Measurements from ENCODE around the gene LIN9.
A peak's percentile ranks its signal among the peaks of the same experiment; 100 is the strongest.
"Not testable (repeated sequence)": the region's sequence is repeated elsewhere in the genome, so short reads cannot be mapped to it uniquely, and the experiment has no call there.

Gene LIN9, protein sequence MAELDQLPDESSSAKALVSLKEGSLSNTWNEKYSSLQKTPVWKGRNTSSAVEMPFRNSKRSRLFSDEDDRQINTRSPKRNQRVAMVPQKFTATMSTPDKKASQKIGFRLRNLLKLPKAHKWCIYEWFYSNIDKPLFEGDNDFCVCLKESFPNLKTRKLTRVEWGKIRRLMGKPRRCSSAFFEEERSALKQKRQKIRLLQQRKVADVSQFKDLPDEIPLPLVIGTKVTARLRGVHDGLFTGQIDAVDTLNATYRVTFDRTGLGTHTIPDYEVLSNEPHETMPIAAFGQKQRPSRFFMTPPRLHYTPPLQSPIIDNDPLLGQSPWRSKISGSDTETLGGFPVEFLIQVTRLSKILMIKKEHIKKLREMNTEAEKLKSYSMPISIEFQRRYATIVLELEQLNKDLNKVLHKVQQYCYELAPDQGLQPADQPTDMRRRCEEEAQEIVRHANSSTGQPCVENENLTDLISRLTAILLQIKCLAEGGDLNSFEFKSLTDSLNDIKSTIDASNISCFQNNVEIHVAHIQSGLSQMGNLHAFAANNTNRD

DNA sequence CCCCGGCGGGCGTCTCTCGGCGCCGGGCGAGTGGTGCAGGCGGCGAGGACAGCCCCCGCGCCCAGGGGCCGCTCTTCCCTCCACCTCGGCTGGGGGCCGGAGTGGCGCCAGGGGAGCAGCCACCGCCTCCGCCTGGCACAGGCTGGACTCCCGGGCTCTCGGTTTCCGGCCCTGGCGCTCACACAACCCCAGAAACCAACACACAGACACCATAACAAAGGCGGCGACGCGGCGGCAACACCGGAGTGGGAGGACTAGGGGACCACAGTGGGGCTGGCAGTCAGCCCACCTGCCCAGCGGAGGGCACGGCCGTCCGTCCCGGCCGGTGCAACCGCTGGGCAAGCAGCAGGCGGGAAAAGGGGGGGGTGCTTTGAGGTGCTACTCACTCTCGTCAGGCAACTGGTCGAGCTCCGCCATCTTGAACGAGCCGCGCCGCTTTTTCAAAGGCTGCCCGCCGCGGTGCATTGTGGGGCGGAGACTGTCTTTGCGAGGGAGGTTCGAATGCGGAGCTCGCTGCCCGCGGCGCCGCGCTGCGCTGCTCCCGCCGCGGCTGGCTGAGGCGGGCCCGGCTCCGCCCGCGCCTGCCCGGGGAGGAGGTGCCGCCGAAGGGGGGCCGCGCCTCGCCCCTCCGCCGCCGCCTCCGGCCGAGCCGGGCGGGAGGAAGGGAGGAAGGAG, at the start of gene LIN9:
LIN9 (minus strand) TSS at position 442 of the 675 bp plus-strand sequence; CDS start at position 417, 25 bp downstream.
- peak; percentile 89 for DNase-seq (ENCODE audit: low read depth)

DNA sequence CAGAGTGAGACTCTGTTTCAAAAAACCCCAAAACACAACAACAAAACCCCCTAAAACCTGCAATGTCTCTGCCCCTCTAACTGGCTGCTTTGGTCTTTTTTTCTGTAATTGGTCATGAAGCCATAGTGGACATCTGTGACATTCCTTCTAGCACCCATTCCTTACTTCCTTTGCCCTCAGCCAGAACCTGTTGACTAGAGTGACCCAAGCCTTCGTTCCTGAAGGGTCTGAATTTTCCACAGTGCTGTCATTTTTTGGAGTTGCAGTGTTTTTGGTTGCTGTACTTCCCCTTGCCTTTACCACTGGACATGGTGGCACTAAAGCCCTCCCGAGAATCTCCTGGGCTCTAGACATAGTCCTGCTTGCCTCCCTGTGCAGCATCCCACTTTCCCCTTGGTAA, 48.5 kb upstream of the LIN9 start:
- DNase-seq (ENCODE audit: low read depth): no peak

DNA sequence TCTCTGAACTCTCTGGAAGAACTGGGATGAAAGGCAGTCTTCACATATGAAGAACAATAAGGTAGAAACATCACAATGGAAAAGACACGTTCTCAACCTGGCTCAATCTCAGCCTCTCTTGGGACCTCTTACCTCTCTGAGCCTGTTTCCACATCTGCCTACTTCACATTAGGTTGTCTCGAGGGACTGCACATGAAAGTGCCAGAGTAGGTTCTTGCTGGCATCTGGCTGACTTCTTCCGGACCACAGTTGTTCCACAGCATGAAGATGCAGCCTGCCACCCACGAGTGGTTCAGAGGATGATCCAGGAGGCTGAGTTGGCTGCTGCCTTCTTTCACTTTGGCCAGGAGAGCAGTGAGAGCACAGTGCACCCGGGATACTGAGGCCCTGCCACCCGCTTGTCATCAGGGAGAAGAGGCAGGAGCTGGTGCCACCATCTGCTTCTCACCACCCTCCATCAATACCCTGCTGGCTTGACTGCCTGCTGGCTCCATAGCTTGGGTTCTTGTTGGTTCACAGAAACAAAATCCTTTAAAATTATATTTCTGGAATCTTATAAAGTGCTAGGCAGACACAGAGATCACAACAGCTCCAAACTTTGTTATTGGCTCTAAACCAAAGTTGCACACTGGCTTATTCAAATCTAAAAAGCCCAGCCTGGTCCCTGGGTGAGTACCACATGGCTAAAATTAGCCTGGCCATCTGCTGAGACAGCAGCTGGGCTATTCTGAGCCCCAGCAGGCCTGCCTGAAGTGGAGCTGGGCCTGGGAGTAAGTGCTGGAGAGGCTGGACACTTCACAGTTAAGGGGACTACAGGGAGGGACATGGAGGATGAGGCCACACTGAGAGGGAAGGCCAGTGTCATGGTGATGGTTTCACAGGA, 46.9 kb upstream of the LIN9 start:
- DNase-seq (ENCODE audit: low read depth): peak; percentile 8

DNA sequence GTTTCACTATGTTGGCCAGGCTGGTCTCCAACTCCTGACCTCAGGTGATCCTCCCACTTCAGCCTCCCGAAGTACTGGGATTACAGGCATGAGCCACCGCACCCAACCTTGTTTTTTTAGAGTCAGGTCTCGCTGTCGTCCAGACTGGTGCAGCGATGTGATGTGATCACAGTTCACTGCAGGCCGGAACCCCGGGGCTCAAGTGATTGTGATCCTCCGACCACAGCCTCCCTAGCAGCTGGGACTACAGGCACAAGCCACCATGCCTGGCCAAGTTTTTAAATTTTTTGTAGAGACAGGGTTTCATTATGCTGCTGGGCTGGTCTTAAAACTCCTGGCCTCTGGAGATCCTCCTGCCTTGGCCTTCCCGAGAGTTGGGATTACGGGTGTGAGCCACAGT, 46.1 kb upstream of the LIN9 start:
- DNase-seq (ENCODE audit: low read depth): no peak

DNA sequence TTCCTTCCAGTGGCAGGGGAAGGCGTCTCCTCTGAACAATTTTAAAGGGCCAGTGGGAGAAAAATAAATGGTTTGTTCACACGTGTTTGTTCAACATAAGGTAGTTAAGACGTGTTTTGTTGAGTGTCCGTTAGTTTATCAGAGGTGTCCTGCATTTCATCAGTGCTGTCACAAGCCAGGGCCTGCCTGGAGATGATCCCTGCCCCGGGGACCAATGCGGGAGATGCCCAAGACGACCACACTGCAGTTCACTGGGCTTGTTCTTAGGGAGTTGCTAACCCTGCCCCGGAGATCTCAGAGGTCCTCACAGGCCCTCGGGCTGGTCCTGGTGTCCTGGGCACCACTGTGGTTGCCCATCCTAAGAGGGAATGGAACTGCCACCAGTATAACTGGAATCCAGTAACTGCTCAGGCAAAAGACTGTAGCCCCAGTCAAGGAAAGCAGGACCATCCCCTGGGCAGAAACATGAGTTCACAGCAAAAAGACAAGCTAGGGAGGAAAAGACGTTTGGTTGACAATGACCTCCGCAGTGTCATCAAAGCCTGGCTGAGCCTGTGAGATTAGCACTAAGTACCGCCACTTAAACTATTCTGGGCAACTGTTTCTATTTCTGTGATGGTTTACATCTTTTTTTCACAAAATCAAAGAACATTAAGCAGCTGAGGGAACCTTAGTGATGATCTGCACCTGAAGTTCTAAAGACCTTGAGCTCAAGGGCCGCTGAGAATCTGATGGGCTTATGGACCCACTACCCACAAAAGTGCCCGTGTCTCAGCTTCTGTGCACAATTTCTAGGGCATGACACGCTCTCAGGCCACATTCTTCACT, 44.9 kb upstream of the LIN9 start:
- DNase-seq (ENCODE audit: low read depth): no peak

DNA sequence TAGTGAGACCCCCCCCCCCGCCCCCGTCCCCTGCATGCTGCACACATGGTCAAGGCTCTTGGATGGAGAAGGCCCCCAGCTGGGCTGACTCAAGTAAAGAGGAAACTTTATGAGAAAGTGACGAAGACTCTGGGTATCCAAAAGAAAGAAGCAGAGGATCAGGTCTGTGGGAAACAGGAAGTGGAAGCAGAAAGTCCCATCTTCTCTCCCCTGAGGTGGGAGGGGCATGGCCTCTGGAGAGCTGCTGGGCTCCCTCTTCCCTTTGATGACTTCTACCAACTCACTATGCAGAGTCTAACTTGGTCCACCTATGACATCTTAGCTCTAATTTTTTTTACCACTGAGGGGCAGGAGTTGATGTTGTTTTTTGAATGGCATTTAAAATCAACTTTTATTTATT, 42.7 kb upstream of the LIN9 start:
- DNase-seq (ENCODE audit: low read depth): peak; percentile 36

DNA sequence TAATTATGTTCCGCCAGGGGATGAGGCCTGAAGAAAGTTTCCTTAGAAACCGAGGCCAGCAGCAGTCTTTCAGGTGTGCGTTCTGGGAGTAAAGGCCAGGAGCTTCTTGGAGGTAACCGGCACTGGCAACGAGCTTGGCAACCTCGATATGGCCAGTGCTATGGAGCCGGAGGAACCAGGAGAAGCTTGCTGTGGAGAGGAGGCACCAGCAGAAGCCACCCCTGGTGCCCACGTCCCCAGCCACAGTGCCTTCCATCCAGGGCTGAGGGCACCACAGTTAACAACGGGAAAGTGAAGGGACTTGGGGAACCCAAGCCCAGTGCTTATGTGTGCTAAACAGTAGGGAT, 41.5 kb upstream of the LIN9 start:
- no peak for DNase-seq (ENCODE audit: low read depth)

DNA sequence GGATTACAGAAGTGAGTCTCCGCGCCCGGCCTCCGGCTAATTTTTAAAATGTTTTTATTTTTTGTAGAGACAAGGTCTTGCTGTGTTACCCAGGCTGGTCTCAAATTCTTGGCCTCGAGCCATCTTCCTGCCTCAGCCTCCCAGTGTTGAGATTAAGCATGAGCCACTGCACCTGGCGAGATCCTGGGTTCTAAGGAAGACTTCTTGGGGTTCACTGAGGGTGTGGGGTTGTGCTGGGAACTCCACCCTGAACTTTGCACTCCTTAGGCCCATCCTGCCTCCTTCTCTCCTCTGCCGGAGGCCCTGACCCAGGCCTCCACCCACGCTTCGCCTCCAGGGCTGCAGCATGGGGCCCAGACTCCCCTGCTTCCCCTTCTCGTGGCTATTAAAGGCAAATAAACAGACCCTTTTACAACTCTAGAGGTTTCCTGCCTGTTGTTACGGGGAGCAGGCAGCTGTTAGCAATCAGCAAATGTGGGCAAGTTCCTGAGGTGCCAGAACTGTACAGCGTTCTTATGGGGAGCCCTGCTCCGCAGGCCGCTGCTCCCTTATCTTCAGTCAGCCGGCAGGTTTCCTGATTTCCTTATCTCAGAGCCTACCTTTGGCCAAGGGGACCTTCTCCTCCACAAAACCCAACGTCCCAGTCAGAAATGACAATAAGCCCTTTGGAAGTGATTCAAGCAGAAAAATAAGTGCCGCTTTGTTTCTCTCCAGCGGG, 41.0 kb upstream of the LIN9 start:
- DNase-seq (ENCODE audit: low read depth): peak; percentile 19

DNA sequence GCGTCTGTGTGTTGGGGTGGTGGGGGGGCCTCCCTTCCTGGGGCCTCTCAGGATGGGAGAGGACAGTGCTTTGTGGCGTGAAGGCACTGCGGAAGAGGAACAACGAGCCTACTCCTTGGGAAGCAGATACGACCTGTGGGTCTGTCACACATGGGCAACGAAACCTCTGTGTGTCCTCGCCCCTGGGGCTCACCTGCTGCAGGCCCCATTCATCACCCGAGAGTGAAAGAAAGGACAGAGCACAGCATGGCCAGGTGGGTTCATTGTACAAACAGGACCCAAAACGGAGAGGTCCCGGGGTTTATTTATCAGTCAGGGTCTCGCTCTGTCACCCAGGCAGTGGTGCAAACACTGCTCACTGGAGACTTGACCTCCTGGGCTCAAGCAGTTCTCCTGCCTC, 40.1 kb upstream of the LIN9 start:
- no peak for DNase-seq (ENCODE audit: low read depth)

DNA sequence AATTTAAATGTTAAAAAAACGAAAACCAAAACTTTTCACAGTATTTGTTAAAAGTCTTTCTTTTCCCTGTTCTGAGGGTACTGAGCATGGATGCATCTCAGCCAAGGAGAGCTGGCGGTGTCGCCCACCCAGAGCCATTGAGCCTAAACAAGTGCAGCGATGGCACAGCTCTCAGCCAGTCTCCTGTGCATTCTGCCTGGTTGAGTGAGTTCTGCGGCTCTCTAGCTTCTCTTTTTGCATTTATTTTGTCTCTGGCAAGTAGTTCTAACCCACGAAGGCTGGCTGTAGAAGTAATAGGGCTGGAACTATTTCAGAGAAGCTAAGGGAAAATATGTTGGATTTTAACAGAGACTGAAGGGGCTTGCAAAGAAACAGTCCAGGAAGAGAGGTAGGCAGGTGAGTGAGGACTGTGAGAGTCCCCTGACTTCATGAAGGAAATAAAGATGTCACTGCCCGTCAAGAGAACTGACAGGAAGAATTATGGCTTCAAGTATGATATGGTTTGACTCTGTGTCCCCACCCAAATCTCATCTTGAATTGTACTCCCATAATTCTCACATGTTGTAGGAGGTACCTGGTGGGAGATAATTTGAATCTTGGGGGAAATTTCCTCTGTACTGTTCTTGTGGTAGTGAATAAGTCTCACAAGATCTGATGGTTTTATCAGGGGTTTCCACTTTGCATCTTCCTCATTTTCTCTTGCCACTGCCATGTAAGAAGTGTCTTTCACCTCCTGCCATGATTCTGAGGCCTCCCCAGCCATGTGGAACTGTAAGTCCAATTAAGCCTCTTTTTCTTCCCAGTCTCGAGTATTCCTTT, 35.7 kb upstream of the LIN9 start:
- no peak for DNase-seq (ENCODE audit: low read depth)

DNA sequence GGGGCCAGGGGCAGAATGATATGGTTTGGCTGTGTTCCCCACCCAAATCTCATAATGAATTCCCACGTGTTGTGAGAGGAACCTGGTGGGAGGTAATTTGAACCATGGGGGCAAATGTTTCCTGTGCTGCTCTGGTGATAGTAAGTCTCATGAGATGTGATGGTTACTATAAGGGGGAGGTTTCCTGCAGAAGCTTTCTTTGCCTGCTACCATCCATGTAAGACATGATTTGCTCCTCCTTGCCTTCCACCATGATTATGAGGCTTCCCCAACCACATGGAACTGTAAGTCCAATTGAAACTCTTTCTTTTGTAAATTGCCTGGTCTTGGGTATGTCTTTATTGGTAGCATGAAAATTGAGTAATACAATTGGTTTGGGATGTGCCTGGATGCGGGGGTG, 33.7 kb upstream of the LIN9 start:
- DNase-seq (ENCODE audit: low read depth): no peak

DNA sequence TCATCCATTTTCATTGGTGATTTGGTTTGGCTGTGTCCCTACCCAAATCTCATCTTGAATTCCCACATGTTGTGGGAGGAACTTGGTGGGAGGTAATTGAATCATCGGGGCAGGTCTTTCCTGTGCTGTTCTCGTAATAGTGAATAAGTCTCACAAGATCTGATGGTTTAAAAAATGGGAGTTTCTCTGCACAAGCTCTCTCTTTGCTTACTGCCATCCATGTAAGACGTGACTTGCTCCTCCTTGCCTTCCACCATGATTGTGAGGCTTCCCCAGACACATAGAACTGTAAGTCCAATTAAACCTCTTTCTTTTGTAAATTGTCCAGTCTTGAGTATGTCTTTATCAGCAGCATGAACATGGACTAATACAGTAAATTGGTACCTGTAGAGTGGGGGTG, 31.1 kb upstream of the LIN9 start:
- DNase-seq (ENCODE audit: low read depth): not testable (repeated sequence)

DNA sequence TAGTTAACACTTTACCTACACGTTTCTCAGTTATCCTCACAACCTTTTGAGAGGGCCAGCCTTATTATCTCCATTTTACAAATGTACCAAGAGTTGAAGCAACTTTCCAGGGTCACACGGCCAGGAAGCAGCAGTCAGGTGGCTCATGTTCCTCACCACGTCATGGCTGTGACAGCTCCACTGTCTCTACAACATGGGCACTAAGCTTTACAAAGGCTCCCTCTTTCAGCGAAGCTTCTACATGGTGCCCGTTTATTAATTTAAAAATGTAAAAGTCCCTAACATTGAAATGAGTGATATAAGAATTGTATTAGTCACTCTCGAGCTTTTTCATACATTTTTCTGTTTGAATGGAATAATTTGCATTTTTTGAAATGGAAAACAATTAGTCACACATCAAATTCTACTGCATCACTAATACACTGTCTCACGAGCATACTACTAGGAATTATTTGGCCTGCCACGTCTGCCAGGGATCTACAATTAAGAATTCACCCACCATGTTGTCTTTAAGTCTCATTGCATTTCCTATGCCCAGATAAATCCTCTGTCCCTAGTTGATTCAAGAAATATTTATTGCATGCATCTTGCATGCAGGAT, 28.4 kb upstream of the LIN9 start:
- peak; percentile 24 for DNase-seq (ENCODE audit: low read depth)

DNA sequence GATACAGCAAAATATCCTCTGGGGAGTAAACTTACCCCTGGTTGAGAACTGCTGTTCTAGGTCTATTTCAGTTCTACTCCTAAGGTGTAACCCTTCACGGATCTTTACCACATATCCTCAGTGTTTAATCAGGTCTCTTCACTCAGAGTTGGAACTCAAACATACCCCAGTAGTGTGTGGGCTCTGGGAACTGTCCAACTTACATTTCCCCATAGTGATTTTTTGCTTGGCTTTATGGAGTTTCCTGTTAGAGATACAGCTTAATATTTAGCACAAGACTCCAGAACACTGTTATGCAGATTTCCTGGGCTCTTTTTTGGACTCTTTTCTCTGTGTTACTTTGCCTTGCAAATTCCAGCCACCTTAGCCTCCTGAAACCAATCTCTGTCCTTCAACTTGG, 26.7 kb upstream of the LIN9 start:
- peak; percentile 7 for DNase-seq (ENCODE audit: low read depth)

DNA sequence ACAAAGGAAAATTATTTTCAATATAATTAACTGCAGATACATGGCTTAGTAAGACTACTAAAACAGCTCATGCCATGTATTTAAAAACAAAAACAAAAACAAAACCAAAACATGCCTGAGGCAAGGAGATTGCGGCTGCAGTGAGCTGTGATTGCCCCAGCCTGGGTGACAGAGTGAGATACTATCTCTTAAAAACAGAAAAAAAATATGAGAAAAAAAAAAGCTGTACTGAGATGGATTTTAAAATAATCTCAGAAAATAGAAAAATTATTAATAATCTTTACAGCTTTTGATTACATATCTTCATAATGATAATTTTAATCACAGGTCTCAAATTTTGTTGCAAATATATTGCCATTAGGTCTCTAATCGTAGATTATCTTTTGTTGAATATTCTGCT, 24.0 kb upstream of the LIN9 start:
- no peak for DNase-seq (ENCODE audit: low read depth)

DNA sequence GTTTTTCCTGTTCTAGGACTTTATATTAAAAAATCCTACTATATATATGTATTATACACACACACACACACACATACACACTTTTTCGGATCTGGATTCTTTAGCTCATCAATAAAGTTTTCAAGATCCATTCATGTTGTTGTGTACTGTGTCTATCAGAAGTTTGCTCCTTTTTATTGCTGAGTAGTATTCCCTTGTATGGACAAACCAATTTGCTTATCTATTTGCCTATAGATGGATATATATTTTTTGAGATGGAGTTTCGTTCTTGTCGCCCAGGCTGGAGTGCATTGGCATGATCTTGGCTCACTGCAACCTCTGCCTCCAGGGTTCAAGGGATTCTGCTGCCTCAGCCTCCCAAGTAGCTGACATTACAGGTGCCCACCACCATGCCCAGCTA, 20.3 kb upstream of the LIN9 start:
- no peak for DNase-seq (ENCODE audit: low read depth)

DNA sequence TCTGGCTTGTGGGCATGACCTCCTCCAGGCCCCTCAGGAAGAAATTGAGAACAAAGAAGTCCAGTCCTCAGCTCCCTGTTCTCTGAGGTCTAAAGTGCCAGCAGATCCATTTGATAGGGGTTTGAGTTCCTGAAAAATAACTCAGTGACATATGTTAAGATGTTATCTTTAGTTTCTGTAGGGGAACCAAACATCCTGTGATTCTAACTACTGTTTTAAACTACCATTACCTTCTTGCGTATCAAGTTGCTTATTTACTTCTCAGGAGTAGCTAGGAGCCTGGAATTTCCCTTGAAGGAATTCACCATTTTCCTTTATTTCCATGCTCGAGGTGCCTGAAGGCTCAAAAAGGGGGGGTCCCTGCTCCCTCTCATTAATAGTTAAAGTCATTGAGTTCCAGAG, 18.8 kb upstream of the LIN9 start:
- no peak for DNase-seq (ENCODE audit: low read depth)

DNA sequence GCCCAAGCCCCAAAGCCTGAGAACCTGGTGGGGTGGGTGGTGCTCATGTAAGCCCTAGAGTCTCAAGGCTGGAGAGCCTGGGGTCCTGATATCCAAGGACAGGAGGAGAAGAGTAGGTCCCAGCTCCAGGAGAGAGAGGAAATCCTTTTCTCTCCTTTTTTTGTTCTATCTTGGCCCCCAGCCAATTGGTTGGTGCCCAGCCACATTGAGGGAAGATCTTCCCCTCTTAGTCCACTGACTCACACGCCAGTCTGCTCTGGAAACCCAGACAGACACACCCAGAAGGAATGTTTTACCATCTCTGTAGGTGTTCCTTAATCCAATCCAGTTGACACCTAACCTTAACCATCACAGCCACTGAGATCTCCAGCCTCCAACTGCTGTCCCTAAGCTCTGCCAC, 16.2 kb upstream of the LIN9 start:
- peak; percentile 27 for DNase-seq (ENCODE audit: low read depth)

DNA sequence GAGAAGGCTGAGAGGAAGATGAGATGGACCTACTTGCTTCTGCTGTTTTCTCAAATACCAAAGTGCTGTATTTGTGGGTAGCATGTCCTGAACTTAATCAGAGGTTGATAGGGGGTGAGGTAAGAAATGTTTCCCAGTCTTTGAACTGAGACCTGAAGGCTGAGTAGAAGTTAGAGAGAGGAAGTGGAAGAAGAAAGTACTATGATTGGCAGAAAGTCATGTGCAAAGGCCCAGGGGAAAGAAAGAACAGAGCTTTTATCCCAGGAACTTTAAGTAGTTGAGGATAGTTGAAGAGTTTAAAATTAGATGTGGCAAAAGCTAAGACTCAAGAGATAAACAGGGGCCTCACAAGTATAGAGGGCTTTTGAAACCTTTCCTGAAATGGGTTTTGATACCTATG, 15.5 kb upstream of the LIN9 start:
- DNase-seq (ENCODE audit: low read depth): no peak

DNA sequence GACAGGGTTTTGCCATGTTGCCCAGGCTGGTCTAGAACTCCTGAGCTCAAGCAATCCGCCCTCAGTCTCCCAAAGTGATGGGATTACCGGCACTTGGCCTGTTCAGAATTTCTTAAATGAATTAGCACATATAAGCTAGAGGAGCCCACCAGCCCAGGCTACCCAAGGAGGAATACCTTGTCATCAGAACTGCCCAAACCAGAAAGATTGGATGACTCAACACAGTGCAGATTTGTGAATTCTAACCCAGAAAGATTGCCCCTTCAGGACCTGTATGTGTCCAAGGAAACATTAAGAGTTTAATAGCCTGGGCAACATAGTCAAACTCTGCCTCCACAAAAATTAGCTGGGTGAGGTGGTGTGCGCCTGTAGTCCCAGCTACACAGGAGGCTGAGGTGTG, 14.0 kb upstream of the LIN9 start:
- no peak for DNase-seq (ENCODE audit: low read depth)

Measured in EH (cell line).